Astrocyte (in vitro differentiated cells and primary cell): ENCODE results near the gene CCDC102A. TPM values are rescaled to one million over a fixed set of nuclear protein-coding genes. Genes with fewer than 3 reads are reported as not detected.
"Not testable (repeated sequence)": the region's sequence is repeated elsewhere in the genome, so short reads cannot be mapped to it uniquely, and the experiment has no call there.

ENCODE experiments used
- DNase-seq: peaks from one replicate; pipeline ENCODE4 v3.0.0-alpha.2; 2010; ENCODE audit warnings: low read depth
- FAIRE-seq: peaks from 2 replicates; lab custom pipeline; 2011; peaks lifted over from hg19 to GRCh38; lab: Jason Lieb, UNC
- H2AFZ ChIP-seq: 2 replicates; pipeline ENCODE4 v1.6.0; 2012; ENCODE audit warnings: low read depth, low read length, inconsistent platforms
- H3K27ac ChIP-seq: 2 replicates; pipeline ENCODE4 v1.5.1; 2011; ENCODE audit warnings: low read depth, low read length, inconsistent platforms
- H3K27me3 ChIP-seq: 2 replicates; pipeline ENCODE4 v1.6.0; 2011; ENCODE audit warnings: low read length, inconsistent platforms; ENCODE audit not compliant: insufficient read depth
- H3K36me3 ChIP-seq: 2 replicates; pipeline ENCODE4 v1.5.1; 2011; ENCODE audit warnings: low read length, inconsistent platforms; ENCODE audit not compliant: insufficient read depth
- H3K4me1 ChIP-seq: 2 replicates; pipeline ENCODE4 v1.5.1; 2011; ENCODE audit warnings: low read length, inconsistent platforms; ENCODE audit not compliant: insufficient read depth
- H3K4me2 ChIP-seq: 2 replicates; pipeline ENCODE4 v1.6.0; 2012; ENCODE audit warnings: low read length, inconsistent platforms
- H3K4me3 ChIP-seq: 2 replicates; pipeline ENCODE4 v1.5.1; 2011; ENCODE audit warnings: low read depth, mild to moderate bottlenecking, low read length, inconsistent platforms; ENCODE audit not compliant: insufficient read depth
- H3K79me2 ChIP-seq: 2 replicates; pipeline ENCODE4 v1.6.0; 2012; ENCODE audit warnings: mild to moderate bottlenecking, low read length, inconsistent platforms; ENCODE audit not compliant: insufficient read depth
- H3K9ac ChIP-seq: 2 replicates; pipeline ENCODE4 v1.6.0; 2012; ENCODE audit warnings: mild to moderate bottlenecking, low read length, inconsistent platforms
- H3K9me3 ChIP-seq: 2 replicates; pipeline ENCODE4 v1.5.1; 2012; ENCODE audit warnings: low read depth, mild to moderate bottlenecking, low read length, inconsistent platforms; ENCODE audit not compliant: insufficient read depth
- H4K20me1 ChIP-seq: 2 replicates; pipeline ENCODE4 v1.6.0; 2012; ENCODE audit warnings: low read length, inconsistent platforms; ENCODE audit not compliant: insufficient read depth
- H3K27ac Mint-ChIP-seq: one replicate; pipeline ENCODE4 v1.8.0; 2021; ENCODE audit warnings: mild to moderate bottlenecking, mixed read lengths; ENCODE audit not compliant: unreplicated experiment
- H3K27me3 Mint-ChIP-seq: one replicate; pipeline ENCODE4 v1.8.0; 2021; ENCODE audit warnings: low read depth, mixed read lengths; ENCODE audit not compliant: unreplicated experiment
- H3K36me3 Mint-ChIP-seq: one replicate; pipeline ENCODE4 v1.8.0; 2021; ENCODE audit warnings: low read depth, mixed read lengths; ENCODE audit not compliant: unreplicated experiment
- H3K4me1 Mint-ChIP-seq: one replicate; pipeline ENCODE4 v1.8.0; 2021; ENCODE audit warnings: low read depth, mixed read lengths; ENCODE audit not compliant: unreplicated experiment
- H3K4me3 Mint-ChIP-seq: one replicate; pipeline ENCODE4 v1.8.0; 2021; ENCODE audit warnings: mild to moderate bottlenecking, moderate library complexity, mixed read lengths; ENCODE audit not compliant: unreplicated experiment
- H3K9me3 Mint-ChIP-seq: one replicate; pipeline ENCODE4 v1.8.0; 2021; ENCODE audit warnings: mild to moderate bottlenecking, mixed read lengths; ENCODE audit not compliant: unreplicated experiment
- CTCF ChIP-seq: IDR thresholded peaks from 2 replicates; pipeline ENCODE4 v1.5.1; 2011; ENCODE audit warnings: low read depth, mild to moderate bottlenecking, inconsistent platforms, low read length, moderate library complexity; ENCODE audit not compliant: insufficient read depth
- EZH2 ChIP-seq: IDR thresholded peaks from 2 replicates; pipeline ENCODE4 v1.6.1; 2012; ENCODE audit warnings: mild to moderate bottlenecking, low read length, inconsistent platforms; ENCODE audit not compliant: insufficient read depth
- total RNA-seq: library from RNA; stranded (reverse); gene quantifications from 2 replicates; pipeline ENCODE4 v1.2.1, GENCODE V29; 2021

Gene CCDC102A
- total RNA-seq, 1 donor from 2014 or later = 8.8 TPM

GRCh38 chr16:57570301-57571070 is 34.1 kb upstream of the CCDC102A start:
- H3K4me1 ChIP-seq = no peaks in the 10 kb centered on the region
- H3K27me3 ChIP-seq = peaks cover 3% of the 10 kb centered on the region
- no peaks in the 10 kb centered on the region for H4K20me1 ChIP-seq
- Mint-ChIP-seq H3K27ac (no peak overlapping the region), H3K9me3 (peaks cover 3% of the 10 kb centered on the region), H3K36me3 (no peaks in the 10 kb centered on the region), H3K4me3 (no peak overlapping the region), H3K4me1 (no peaks in the 10 kb centered on the region), H3K27me3 (peaks cover 21% of the 10 kb centered on the region)
- H3K79me2 ChIP-seq = no peaks in the 10 kb centered on the region
- no peak overlapping the region for H3K9ac ChIP-seq
- no peaks in the 10 kb centered on the region for H3K36me3 ChIP-seq
- no peak overlapping the region for H3K4me2 ChIP-seq
- FAIRE-seq (no peak), DNase-seq (no peak)
- peaks cover 7% of the 10 kb centered on the region for H3K9me3 ChIP-seq
- no peak overlapping the region for H3K27ac ChIP-seq
- no peak overlapping the region for H2AFZ ChIP-seq
- TF ChIP-seq EZH2 (no peak), CTCF (no peak)
- no peak overlapping the region for H3K4me3 ChIP-seq

GRCh38 chr16:57569306-57569946 is 33.1 kb upstream of the CCDC102A start:
- H3K4me2 ChIP-seq = no peak overlapping the region
- no peak overlapping the region for H3K27ac Mint-ChIP-seq
- H3K9me3 ChIP-seq = peaks cover 7% of the 10 kb centered on the region
- H3K4me3 Mint-ChIP-seq = no peak overlapping the region
- DNase-seq (no peak), FAIRE-seq (no peak)
- H3K9ac ChIP-seq = no peak overlapping the region
- TF ChIP-seq CTCF = no peak
- no peak for TF ChIP-seq EZH2
- H2AFZ ChIP-seq = no peak overlapping the region
- H3K4me1 ChIP-seq = peaks cover 7% of the 10 kb centered on the region
- H3K4me3 ChIP-seq = no peak overlapping the region
- peaks cover 3% of the 10 kb centered on the region for H3K9me3 Mint-ChIP-seq
- H4K20me1 ChIP-seq = no peaks in the 10 kb centered on the region
- H3K27ac ChIP-seq = no peak overlapping the region
- peaks cover 3% of the 10 kb centered on the region for H3K27me3 ChIP-seq
- no peaks in the 10 kb centered on the region for H3K36me3 ChIP-seq
- H3K4me1 Mint-ChIP-seq = peaks cover 6% of the 10 kb centered on the region
- peaks cover 23% of the 10 kb centered on the region for H3K27me3 Mint-ChIP-seq
- H3K79me2 ChIP-seq = no peaks in the 10 kb centered on the region
- no peaks in the 10 kb centered on the region for H3K36me3 Mint-ChIP-seq

DNA sequence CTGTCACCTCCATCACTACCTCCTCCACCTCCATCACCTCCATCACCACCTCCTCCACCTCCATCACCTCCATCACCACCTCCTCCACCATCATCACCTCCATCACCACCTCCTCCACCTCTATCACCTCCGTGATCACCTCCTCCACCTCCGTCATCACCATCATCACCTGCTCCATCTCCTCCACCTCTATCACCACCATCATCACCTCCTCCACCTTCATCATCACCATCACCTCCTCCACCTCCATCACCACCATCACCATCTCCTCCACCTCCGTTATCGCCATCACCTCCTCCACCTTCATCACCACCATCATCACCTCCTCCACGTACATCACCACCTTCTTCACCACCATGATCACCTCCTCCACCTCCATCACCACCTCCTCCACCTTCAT is 32.4 kb upstream of the CCDC102A start:
- H3K9ac ChIP-seq, DNase-seq, H3K4me1 ChIP-seq, FAIRE-seq, H3K9me3 Mint-ChIP-seq, H3K27ac ChIP-seq, H3K4me2 ChIP-seq, H3K27me3 ChIP-seq, H3K4me1 Mint-ChIP-seq, H2AFZ ChIP-seq, H3K4me3 Mint-ChIP-seq, H3K79me2 ChIP-seq, H3K27ac Mint-ChIP-seq, H3K4me3 ChIP-seq, H4K20me1 ChIP-seq, H3K9me3 ChIP-seq, H3K36me3 Mint-ChIP-seq, H3K36me3 ChIP-seq: not testable (repeated sequence)
- peaks cover 23% of the 10 kb centered on the region for H3K27me3 Mint-ChIP-seq
